ENCODE measurements around the gene ENKUR. TPM values are rescaled to one million over a fixed set of nuclear protein-coding genes. Genes with fewer than 3 reads are reported as not detected.

The ENKUR gene
- total RNA-seq, 2 experiments from 2014 or later, result not detected

DNA sequence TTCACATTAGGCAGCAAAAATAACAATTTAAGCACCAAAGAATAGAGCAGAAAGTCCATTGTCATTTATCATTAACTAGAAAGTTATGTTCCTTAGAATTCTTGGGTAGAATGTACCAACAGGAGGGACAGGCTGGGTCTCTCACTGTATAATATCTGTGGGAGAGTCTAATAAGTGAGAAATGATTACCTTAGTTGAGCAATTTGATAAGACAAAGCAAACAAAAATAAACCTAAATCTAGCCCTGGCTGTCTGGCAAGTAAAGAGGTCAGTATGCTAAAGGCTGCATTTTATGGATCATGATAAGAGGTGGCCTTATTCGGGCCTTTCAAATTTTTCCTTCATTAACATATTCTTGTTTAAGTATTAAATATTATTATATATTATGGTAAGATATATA, 36.1 kb upstream of the ENKUR start:
- Mint-ChIP-seq H3K36me3 (ENCODE audit: low read depth) (no peaks in the 10 kb centered on the region), H3K27ac (no peak overlapping the region), H3K27me3 (peaks cover 13% of the 10 kb centered on the region), H3K4me3 (no peak overlapping the region), H3K9me3 (no peaks in the 10 kb centered on the region), H3K4me1 (ENCODE audit: low read depth) (no peaks in the 10 kb centered on the region)
- TF ChIP-seq, protein P1, sequence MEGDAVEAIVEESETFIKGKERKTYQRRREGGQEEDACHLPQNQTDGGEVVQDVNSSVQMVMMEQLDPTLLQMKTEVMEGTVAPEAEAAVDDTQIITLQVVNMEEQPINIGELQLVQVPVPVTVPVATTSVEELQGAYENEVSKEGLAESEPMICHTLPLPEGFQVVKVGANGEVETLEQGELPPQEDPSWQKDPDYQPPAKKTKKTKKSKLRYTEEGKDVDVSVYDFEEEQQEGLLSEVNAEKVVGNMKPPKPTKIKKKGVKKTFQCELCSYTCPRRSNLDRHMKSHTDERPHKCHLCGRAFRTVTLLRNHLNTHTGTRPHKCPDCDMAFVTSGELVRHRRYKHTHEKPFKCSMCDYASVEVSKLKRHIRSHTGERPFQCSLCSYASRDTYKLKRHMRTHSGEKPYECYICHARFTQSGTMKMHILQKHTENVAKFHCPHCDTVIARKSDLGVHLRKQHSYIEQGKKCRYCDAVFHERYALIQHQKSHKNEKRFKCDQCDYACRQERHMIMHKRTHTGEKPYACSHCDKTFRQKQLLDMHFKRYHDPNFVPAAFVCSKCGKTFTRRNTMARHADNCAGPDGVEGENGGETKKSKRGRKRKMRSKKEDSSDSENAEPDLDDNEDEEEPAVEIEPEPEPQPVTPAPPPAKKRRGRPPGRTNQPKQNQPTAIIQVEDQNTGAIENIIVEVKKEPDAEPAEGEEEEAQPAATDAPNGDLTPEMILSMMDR (IDR thresholded peaks at IDR 0.05), result no peak
- intact Hi-C loops (cut with micrococcal nuclease), result no loop called here
- DNase-seq, result no peak
- ChIA-PET POLR2A (no interaction called here), CTCF (no interaction called here)
- ATAC-seq, result no peak

DNA sequence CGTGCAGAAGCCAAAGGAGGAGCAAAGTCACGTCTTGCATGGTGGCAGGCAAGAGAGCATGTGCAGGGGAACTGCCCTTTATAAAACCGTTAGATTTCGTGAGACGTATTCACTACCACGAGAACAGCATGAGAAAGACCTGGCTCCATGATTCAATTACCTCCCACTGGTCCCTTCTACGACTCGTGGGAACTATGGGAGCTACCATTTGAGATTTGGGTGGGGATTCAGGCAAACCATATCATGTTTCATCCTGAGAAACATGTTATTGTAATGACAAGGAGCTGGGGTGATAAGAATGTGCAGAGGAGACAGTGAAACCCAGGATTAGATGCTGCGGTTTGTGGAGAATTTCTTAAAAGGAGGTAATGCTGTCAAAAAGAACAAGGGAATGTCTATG, 34.4 kb upstream of the ENKUR start:
- no peak overlapping the region for H3K4me3 Mint-ChIP-seq
- intact Hi-C loops (cut with micrococcal nuclease), result no loop called here
- H3K4me1 Mint-ChIP-seq (ENCODE audit: low read depth), result no peaks in the 10 kb centered on the region
- POLR2A ChIA-PET, result no interaction called here
- TF ChIP-seq, protein P1 (IDR thresholded peaks at IDR 0.05), result no peak
- ATAC-seq (no peak), DNase-seq (no peak)
- H3K36me3 Mint-ChIP-seq (ENCODE audit: low read depth), result no peaks in the 10 kb centered on the region
- no peak overlapping the region for H3K27ac Mint-ChIP-seq
- peaks cover 15% of the 10 kb centered on the region for H3K27me3 Mint-ChIP-seq
- no peaks in the 10 kb centered on the region for H3K9me3 Mint-ChIP-seq
- CTCF ChIA-PET, result no interaction called here

GRCh38 chr10:25049966-25050365, 34.0 kb upstream of the ENKUR start:
- Mint-ChIP-seq H3K9me3 (no peaks in the 10 kb centered on the region), H3K27me3 (peaks cover 15% of the 10 kb centered on the region), H3K4me1 (ENCODE audit: low read depth) (no peaks in the 10 kb centered on the region), H3K36me3 (ENCODE audit: low read depth) (no peaks in the 10 kb centered on the region), H3K27ac (no peak overlapping the region), H3K4me3 (no peak overlapping the region)
- ATAC-seq, result no peak
- intact Hi-C loops (cut with micrococcal nuclease), result no loop called here
- ChIA-PET POLR2A (no interaction called here), CTCF (no interaction called here)
- no peak for DNase-seq
- TF ChIP-seq, protein P1 (IDR thresholded peaks at IDR 0.05), result no peak

- DNase-seq (no peak), ATAC-seq (no peak)
- TF ChIP-seq, protein P1 (IDR thresholded peaks at IDR 0.05), result no peak
- CTCF ChIA-PET, result no interaction called here
- Mint-ChIP-seq H3K4me1 (ENCODE audit: low read depth) (no peaks in the 10 kb centered on the region), H3K9me3 (no peaks in the 10 kb centered on the region), H3K27me3 (peaks cover 19% of the 10 kb centered on the region), H3K4me3 (no peak overlapping the region), H3K27ac (no peak overlapping the region), H3K36me3 (ENCODE audit: low read depth) (no peaks in the 10 kb centered on the region)
- POLR2A ChIA-PET, result no interaction called here
- intact Hi-C loops (cut with micrococcal nuclease), result no loop called here
These were observed 32.5 kb upstream of the ENKUR start for GRCh38 chr10:25048450-25048849.

- CTCF ChIA-PET, result no interaction called here
- DNase-seq, result no peak
- Mint-ChIP-seq H3K4me3 (no peak overlapping the region), H3K36me3 (ENCODE audit: low read depth) (no peaks in the 10 kb centered on the region), H3K27ac (no peak overlapping the region), H3K4me1 (ENCODE audit: low read depth) (no peaks in the 10 kb centered on the region), H3K27me3 (peaks cover 21% of the 10 kb centered on the region), H3K9me3 (no peaks in the 10 kb centered on the region)
- TF ChIP-seq, protein P1 (IDR thresholded peaks at IDR 0.05), result no peak
- intact Hi-C loops (cut with micrococcal nuclease), result no loop called here
- POLR2A ChIA-PET, result no interaction called here
- no peak for ATAC-seq
These were observed 31.8 kb upstream of the ENKUR start for GRCh38 chr10:25047591-25048301.

Measured in activated CD8-positive, alpha-beta T cell treated with anti-CD3 and anti-CD28 coated beads for 36 hours (primary cell).